ENCODE measurements around the gene EXOC6B. TPM values are rescaled to one million over a fixed set of nuclear protein-coding genes. Genes with fewer than 3 reads are reported as not detected.

Gene EXOC6B
- total and polyA plus RNA-seq, 9 of the 15 experiments (the other 6 are each of a cell fraction or from before 2014, with no cell fraction given), result 0.28 to 4.2 (median 2.0) TPM

GRCh38 chr2:72235497-72236415 is 590.1 kb downstream of the EXOC6B start:
- ATAC-seq (no peak), DNase-seq (ENCODE audit: extremely low read depth in 1 of 4, low spot score in 3 of 4) (no peak), FAIRE-seq (no peak)
- no peaks in the 10 kb centered on the region for H3K4me1 ChIP-seq (replicated peaks in 1 of 2; ENCODE audit: control insufficient read depth in 2 of 2, insufficient read depth in 2 of 2, low read length in 2 of 2)
- intact Hi-C loops (cut with micrococcal nuclease) (no loop called here), in situ Hi-C loops (cut with MboI) (no loop called here)
- H3K36me3 ChIP-seq (ENCODE audit: control insufficient read depth, insufficient read depth, low read length), result no peaks in the 10 kb centered on the region
- no peaks in the 10 kb centered on the region for H3K9me3 ChIP-seq (replicated peaks; ENCODE audit: control insufficient read depth, insufficient read depth, low read depth, low read length)
- H2AFZ ChIP-seq (ENCODE audit: low read depth, low read length), result no peak overlapping the region
- no peak overlapping the region for H3K4me2 ChIP-seq (ENCODE audit: insufficient read depth, low read length)
- H3K4me3 ChIP-seq, result no peak overlapping the region
- WGBS (ENCODE audit: insufficient coverage, low coverage, missing lambda C conversion rate), result 2% methylated on average over 5 of the region's 5 CpGs
- BruUV-seq (replicated peaks), result no TSS peak
- peaks cover 0 to 7% of the 10 kb centered on the region in 2 experiments; a peak in 2 of 5 replicates for H3K27me3 ChIP-seq (ENCODE audit: control insufficient read depth in 2 of 2, insufficient read depth in 2 of 2, low read length in 2 of 2)
- H3K9me1 ChIP-seq (ENCODE audit: control insufficient read depth, insufficient read depth, low read length), result no peaks in the 10 kb centered on the region
- ChIA-PET CTCF (ENCODE audit: low intra/inter-chr PET ratio) (no interaction called here), POLR2A (no interaction called here)
- no peaks in the 10 kb centered on the region for H4K20me1 ChIP-seq (replicated peaks; ENCODE audit: control insufficient read depth, insufficient read depth, low read length)
- no peak for TF ChIP-seq YBX1 (IDR thresholded peaks at IDR 0.05)
- TF ChIP-seq JUND (IDR thresholded peaks at IDR 0.05; ENCODE audit: borderline replicate concordance, low read depth, low read length), result no peak
- TF ChIP-seq JUND (tag; IDR thresholded peaks at IDR 0.05; ENCODE audit: borderline replicate concordance, low read depth, low read length), result no peak
- TF ChIP-seq, protein P1, sequence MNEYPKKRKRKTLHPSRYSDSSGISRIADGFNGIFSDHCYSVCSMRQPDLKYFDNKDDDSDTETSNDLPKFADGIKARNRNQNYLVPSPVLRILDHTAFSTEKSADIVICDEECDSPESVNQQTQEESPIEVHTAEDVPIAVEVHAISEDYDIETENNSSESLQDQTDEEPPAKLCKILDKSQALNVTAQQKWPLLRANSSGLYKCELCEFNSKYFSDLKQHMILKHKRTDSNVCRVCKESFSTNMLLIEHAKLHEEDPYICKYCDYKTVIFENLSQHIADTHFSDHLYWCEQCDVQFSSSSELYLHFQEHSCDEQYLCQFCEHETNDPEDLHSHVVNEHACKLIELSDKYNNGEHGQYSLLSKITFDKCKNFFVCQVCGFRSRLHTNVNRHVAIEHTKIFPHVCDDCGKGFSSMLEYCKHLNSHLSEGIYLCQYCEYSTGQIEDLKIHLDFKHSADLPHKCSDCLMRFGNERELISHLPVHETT (CRISPR knock-in tag; conservative IDR thresholded peaks at IDR 0.05 in 1 of 2, IDR thresholded peaks at IDR 0.05 in 1 of 2), result no peak
- TF ChIP-seq NRF1 (conservative IDR thresholded peaks at IDR 0.05 in 1 of 2, IDR thresholded peaks at IDR 0.05 in 1 of 2), result no peak
- TF ChIP-seq ZNF253 (CRISPR knock-in tag; conservative IDR thresholded peaks at IDR 0.05), result no peak
- TF ChIP-seq, protein P2, sequence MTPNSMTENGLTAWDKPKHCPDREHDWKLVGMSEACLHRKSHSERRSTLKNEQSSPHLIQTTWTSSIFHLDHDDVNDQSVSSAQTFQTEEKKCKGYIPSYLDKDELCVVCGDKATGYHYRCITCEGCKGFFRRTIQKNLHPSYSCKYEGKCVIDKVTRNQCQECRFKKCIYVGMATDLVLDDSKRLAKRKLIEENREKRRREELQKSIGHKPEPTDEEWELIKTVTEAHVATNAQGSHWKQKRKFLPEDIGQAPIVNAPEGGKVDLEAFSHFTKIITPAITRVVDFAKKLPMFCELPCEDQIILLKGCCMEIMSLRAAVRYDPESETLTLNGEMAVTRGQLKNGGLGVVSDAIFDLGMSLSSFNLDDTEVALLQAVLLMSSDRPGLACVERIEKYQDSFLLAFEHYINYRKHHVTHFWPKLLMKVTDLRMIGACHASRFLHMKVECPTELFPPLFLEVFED (CRISPR knock-in tag; conservative IDR thresholded peaks at IDR 0.05), result no peak
- TF ChIP-seq, protein P3, sequence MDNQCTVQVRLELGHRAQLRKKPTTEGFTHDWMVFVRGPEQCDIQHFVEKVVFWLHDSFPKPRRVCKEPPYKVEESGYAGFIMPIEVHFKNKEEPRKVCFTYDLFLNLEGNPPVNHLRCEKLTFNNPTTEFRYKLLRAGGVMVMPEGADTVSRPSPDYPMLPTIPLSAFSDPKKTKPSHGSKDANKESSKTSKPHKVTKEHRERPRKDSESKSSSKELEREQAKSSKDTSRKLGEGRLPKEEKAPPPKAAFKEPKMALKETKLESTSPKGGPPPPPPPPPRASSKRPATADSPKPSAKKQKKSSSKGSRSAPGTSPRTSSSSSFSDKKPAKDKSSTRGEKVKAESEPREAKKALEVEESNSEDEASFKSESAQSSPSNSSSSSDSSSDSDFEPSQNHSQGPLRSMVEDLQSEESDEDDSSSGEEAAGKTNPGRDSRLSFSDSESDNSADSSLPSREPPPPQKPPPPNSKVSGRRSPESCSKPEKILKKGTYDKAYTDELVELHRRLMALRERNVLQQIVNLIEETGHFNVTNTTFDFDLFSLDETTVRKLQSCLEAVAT (IDR thresholded peaks at IDR 0.05), result no peak
- no peak for TF ChIP-seq RFX1 (IDR thresholded peaks at IDR 0.05)
- TF ChIP-seq MCM2 (IDR thresholded peaks at IDR 0.05; ENCODE audit: low read depth), result no peak
- no peak for TF ChIP-seq GATAD2A (IDR thresholded peaks at IDR 0.05)
- TF ChIP-seq PURB (CRISPR knock-in tag; IDR thresholded peaks at IDR 0.05; ENCODE audit: low read depth), result no peak
- TF ChIP-seq CBFA2T3 (IDR thresholded peaks at IDR 0.05), result no peak
- no peak for TF ChIP-seq SMC3 (conservative IDR thresholded peaks at IDR 0.05; ENCODE audit: insufficient read depth, low read depth, low read length)
- TF ChIP-seq CEBPB (tag; IDR thresholded peaks at IDR 0.05), result no peak
- no peak for TF ChIP-seq PTBP1 (IDR thresholded peaks at IDR 0.05; ENCODE audit: low read depth, low read length)
- TF ChIP-seq DMBX1 (CRISPR knock-in tag; IDR thresholded peaks at IDR 0.05; ENCODE audit: borderline replicate concordance), result no peak
- no peaks in the 10 kb centered on the region for H3K79me2 ChIP-seq (ENCODE audit: control insufficient read depth, insufficient read depth, low read length)
- no peak overlapping the region for H3K9ac ChIP-seq (ENCODE audit: insufficient read depth in 1 of 2, low read depth in 2 of 2, low read length in 2 of 2)
- H3K27ac ChIP-seq (ENCODE audit: extremely low read depth, low read depth, low read length), result no peak overlapping the region

Data from K562 (cell line).